ENCODE measurements around the gene CUBN. TPM values are rescaled to one million over a fixed set of nuclear protein-coding genes. Genes with fewer than 3 reads are reported as not detected.
"Not testable (repeated sequence)": the region's sequence is repeated elsewhere in the genome, so short reads cannot be mapped to it uniquely, and the experiment has no call there.

Gene CUBN
- total RNA-seq, 1 experiment from 2014 or later: 0.34 TPM

GRCh38 chr10:17021656-17022465 is 107.8 kb downstream of the CUBN start:
- peak in 1 of 2 experiments; percentile 63 for DNase-seq
- Histone ChIP-seq H3K4me3 (peak overlapping the region; percentile 39), H3K9me3 (replicated peaks) (no peaks in the 10 kb centered on the region), H3K27me3 (no peaks in the 10 kb centered on the region), H3K4me1 (peaks cover 51% of the 10 kb centered on the region), H3K36me3 (no peaks in the 10 kb centered on the region), H3K27ac (peak overlapping the region; percentile 73)

DNA sequence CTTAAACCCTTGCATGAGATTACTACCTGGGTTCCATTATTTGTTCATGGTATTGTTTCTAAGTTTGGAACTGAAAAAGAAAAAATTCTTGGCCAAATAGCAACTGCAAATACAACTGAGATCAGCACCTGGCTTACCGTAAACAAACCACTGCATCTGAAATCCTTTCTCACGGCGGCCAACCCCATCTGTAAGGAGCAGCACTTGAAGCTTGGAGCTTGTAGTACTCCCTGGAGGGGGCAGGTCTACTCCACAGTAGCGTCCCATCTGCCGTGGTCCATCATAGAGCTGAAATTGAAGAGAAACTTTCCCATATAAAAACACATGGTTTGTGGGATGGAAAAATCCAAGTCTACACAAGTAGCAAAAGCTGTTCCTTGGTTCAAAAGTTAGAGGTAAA is 109.9 kb downstream of the CUBN start:
- peak; percentile 80 to 81 for DNase-seq
- Histone ChIP-seq H3K4me1 (peaks cover 37% of the 10 kb centered on the region), H3K27ac (peak overlapping the region; percentile 31; the same call in 1 of the 2 replicates), H3K27me3 (no peaks in the 10 kb centered on the region), H3K9me3 (replicated peaks) (no peaks in the 10 kb centered on the region), H3K36me3 (no peaks in the 10 kb centered on the region), H3K4me3 (no peak overlapping the region)

- DNase-seq; H3K4me3 ChIP-seq; H3K4me1 ChIP-seq; H3K27me3 ChIP-seq; H3K36me3 ChIP-seq; H3K9me3 ChIP-seq (replicated peaks); H3K27ac ChIP-seq: not testable (repeated sequence)
These were observed 116.3 kb downstream of the CUBN start for GRCh38 chr10:17013131-17013983.

- DNase-seq; H3K36me3 ChIP-seq; H3K9me3 ChIP-seq (replicated peaks); H3K27ac ChIP-seq; H3K4me3 ChIP-seq; H3K4me1 ChIP-seq; H3K27me3 ChIP-seq: not testable (repeated sequence)
These were observed 116.9 kb downstream of the CUBN start for GRCh38 chr10:17012731-17013130.

GRCh38 chr10:17010363-17011145 is 119.1 kb downstream of the CUBN start:
- DNase-seq: no peak
- Histone ChIP-seq H3K9me3 (replicated peaks) (peaks cover 3% of the 10 kb centered on the region; the same call in 1 of the 2 replicates), H3K27me3 (no peaks in the 10 kb centered on the region), H3K4me1 (peaks cover 4% of the 10 kb centered on the region; the same call in 1 of the 2 replicates), H3K27ac (no peak overlapping the region), H3K4me3 (no peak overlapping the region), H3K36me3 (no peaks in the 10 kb centered on the region)

DNA sequence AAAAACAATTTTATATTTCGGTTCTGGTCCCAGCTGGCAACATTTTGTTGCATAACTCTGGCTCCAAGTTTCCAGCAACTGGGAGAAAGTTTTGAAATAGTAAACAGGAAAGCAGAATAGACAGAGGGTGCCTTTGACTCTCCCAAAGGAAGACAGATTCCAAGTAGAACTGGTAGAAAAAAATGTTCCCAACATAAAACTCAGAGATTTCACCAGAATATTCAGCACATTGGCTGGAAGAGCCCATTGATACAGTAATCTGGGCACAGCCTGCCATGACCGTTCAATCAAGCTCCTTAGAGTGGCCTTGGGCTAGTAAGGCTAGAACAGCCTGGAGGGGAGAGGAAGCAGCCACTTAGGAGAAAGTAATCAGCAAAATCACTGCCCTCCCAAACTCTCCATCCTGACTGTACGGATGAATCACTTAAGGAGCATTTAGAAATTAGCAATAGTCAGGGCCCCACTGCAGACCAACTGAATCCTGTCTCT is 120.4 kb downstream of the CUBN start:
- H3K4me3 ChIP-seq: no peak overlapping the region
- peaks cover 4% of the 10 kb centered on the region; the same call in 1 of the 2 replicates for H3K4me1 ChIP-seq
- no peaks in the 10 kb centered on the region for H3K36me3 ChIP-seq
- no peak for DNase-seq
- no peak overlapping the region for H3K27ac ChIP-seq
- no peaks in the 10 kb centered on the region for H3K27me3 ChIP-seq
- H3K9me3 ChIP-seq (replicated peaks): peaks cover 3% of the 10 kb centered on the region; the same call in 1 of the 2 replicates

DNA sequence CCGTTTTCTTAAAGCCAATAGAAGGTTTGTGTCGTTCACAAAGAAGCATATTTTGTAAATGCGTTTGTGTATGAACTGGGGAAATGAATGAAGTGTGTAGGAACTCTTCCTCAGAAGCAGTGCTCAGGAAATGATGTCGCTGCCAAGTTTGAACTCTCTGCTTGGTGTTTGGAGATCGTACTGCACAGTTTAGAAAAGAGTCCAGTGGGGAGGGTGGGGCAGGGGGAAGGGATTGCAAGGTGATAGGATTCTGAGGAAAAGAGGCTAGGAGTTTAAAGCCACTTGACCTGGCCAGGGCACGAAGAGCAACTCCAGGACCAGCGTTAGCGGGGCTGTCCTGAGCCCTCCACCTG is 122.2 kb downstream of the CUBN start:
- no peak overlapping the region for H3K27ac ChIP-seq
- H3K9me3 ChIP-seq (replicated peaks): peaks cover 3% of the 10 kb centered on the region; the same call in 1 of the 2 replicates
- no peaks in the 10 kb centered on the region for H3K36me3 ChIP-seq
- peaks cover 12% of the 10 kb centered on the region for H3K4me1 ChIP-seq
- H3K4me3 ChIP-seq: no peak overlapping the region
- H3K27me3 ChIP-seq: no peaks in the 10 kb centered on the region
- DNase-seq: no peak

DNA sequence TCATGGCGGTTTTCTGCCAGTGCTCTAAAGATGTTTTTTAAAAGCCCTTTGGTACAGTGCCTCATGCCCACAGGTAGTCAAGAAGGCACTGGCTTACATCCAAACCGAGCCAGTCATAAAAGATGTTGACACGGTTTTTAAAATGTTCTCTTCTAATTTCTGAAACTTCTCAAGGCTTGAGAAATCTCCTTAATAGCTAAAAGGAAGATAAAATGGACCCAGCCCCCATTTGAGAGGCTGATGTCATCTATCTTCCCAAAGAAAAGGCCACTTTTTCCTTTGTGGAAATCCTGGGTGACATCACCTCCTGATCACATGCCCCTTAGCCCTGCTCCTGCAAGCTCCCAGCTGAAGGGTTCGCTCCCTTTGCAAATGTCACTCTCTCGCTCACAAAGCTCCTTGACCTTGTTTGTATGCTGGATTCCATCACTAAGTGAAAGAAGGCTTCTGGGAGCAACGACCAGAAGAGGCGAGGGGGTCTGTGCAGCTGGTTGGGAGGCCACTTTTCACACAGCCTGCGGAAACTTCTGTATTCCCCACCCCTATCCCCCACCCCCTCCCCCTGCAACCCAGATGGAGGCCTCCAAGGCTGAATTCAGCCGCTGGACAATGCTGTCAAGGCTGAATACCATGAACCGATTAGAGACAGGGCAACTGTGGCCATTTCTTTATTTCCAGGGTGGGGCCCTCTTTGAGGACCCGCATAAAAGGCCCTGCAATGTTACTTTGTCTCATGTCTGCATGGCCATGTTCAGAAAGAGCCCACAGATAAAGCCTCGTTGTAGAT is 122.8 kb downstream of the CUBN start:
- Histone ChIP-seq H3K4me1 (peaks cover 16% of the 10 kb centered on the region), H3K27ac (no peak overlapping the region)
- DNase-seq: peak in 1 of 2 experiments; percentile 33

GRCh38 chr10:17005621-17006566 is 123.7 kb downstream of the CUBN start:
- no peaks in the 10 kb centered on the region for H3K27me3 ChIP-seq
- no peak overlapping the region for H3K4me3 ChIP-seq
- DNase-seq: no peak
- no peak overlapping the region for H3K27ac ChIP-seq
- peaks cover under 1% of the 10 kb centered on the region; the same call in 1 of the 2 replicates for H3K9me3 ChIP-seq (replicated peaks)
- H3K4me1 ChIP-seq: peaks cover 20% of the 10 kb centered on the region
- H3K36me3 ChIP-seq: no peaks in the 10 kb centered on the region

More for the DNA sequence above, 122.8 kb downstream of the CUBN start:
- no peak overlapping the region for H3K4me3 ChIP-seq
- H3K27me3 ChIP-seq: no peaks in the 10 kb centered on the region
- no peaks in the 10 kb centered on the region for H3K36me3 ChIP-seq
- peaks cover 3% of the 10 kb centered on the region; the same call in 1 of the 2 replicates for H3K9me3 ChIP-seq (replicated peaks)

DNA sequence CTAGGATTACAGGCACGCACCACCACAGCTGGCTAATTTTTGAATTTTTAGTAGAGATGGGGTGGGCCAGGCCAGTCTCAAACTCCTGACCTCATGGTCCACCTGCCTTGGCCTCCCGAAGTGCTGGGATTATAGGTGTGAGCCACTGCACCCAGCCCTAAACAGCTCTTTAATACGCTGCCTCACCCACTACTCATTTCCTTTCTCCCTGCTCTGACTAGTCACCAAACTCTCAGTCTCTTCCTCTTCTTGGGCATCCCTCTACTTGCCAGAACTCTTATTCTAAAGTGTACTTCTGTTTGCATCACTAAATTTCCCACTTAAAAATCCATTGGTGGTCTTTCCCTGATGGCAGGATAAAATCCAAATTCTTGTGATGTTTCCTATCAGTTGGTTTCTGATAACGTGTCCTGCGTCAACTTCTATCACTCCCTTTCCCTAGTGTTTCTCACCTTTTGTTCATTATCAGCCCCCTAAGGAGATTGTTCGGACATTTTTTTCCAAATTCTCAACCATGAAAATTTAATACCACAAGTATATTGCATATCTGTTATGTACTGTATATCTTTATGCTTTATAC is 124.7 kb downstream of the CUBN start:
- Histone ChIP-seq H3K27me3 (no peaks in the 10 kb centered on the region), H3K9me3 (replicated peaks) (no peaks in the 10 kb centered on the region), H3K27ac (no peak overlapping the region), H3K36me3 (no peaks in the 10 kb centered on the region), H3K4me1 (peaks cover 24% of the 10 kb centered on the region), H3K4me3 (no peak overlapping the region)
- DNase-seq: no peak

DNA sequence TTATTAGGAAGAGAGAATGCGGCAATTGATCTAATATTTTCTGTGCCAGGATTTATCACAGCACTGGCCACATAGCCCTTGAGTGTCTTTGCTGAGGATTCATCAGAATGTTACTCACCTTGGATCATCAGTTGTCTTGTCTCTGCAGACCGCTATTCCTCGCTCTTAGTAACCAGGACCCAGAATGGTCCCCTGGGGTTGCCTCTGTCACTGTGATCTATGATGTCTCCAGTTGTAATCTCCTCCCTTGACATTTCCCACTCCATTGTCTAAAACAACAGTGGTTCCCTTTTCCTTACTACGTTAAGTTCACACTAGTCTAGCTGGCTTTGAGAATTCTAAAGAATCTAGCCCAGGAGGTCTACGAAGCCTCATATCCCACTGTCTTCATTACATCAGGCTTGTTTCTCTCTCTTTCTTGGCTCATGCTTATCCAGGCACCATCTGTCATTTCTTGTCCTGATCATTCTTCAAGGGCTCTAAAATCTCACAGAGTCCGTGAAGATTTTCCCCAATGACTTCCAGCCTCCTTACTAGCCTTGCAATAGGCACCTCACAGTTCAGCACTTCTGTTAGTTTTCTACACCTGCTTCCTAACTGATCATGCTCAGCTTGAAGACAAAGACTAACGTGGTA is 125.8 kb downstream of the CUBN start:
- no peaks in the 10 kb centered on the region for H3K27me3 ChIP-seq
- H3K9me3 ChIP-seq (replicated peaks): no peaks in the 10 kb centered on the region
- no peak for DNase-seq
- H3K27ac ChIP-seq: no peak overlapping the region
- H3K4me3 ChIP-seq: no peak overlapping the region
- no peaks in the 10 kb centered on the region for H3K36me3 ChIP-seq
- H3K4me1 ChIP-seq: peaks cover 27% of the 10 kb centered on the region

- no peaks in the 10 kb centered on the region for H3K36me3 ChIP-seq
- no peak overlapping the region; the same call in 1 of the 2 replicates for H3K27ac ChIP-seq
- no peaks in the 10 kb centered on the region for H3K27me3 ChIP-seq
- H3K4me3 ChIP-seq: no peak overlapping the region
- DNase-seq: no peak
- no peaks in the 10 kb centered on the region for H3K9me3 ChIP-seq (replicated peaks)
- peaks cover 27% of the 10 kb centered on the region for H3K4me1 ChIP-seq
These were observed 126.5 kb downstream of the CUBN start for GRCh38 chr10:17003151-17003550.
